ENCODE measurements around the gene USP3. TPM values are rescaled to one million over a fixed set of nuclear protein-coding genes. Genes with fewer than 3 reads are reported as not detected.

The USP3 gene
- total and polyA plus RNA-seq, 2 of the 13 experiments (the other 11 are each of a cell fraction or from before 2014, with no cell fraction given) = 14.3 to 61.2 TPM

- TF ChIP-seq ZBTB26 (CRISPR knock-in tag; IDR thresholded peaks at IDR 0.05; ENCODE audit: borderline replicate concordance) (no peak), CREB1 (IDR thresholded peaks at IDR 0.05) (no peak), CREB1 (CRISPR knock-in tag; IDR thresholded peaks at IDR 0.05) (no peak), ZNF350 (CRISPR knock-in tag; IDR thresholded peaks at IDR 0.05; ENCODE audit: borderline replicate concordance, low read depth) (no peak), ZNF556 (CRISPR knock-in tag; IDR thresholded peaks at IDR 0.05; ENCODE audit: borderline replicate concordance) (no peak), MLLT10 (CRISPR knock-in tag; IDR thresholded peaks at IDR 0.05) (no peak), PHF21A (CRISPR knock-in tag; IDR thresholded peaks at IDR 0.05) (no peak), HNRNPUL1 (IDR thresholded peaks at IDR 0.05; ENCODE audit: low read depth, low read length) (no peak), ZSCAN12 (CRISPR knock-in tag; IDR thresholded peaks at IDR 0.05) (no peak), ZBTB3 (CRISPR knock-in tag; IDR thresholded peaks at IDR 0.05; ENCODE audit: borderline replicate concordance, low read depth) (no peak), ZFP90 (CRISPR knock-in tag; IDR thresholded peaks at IDR 0.05; ENCODE audit: borderline replicate concordance) (no peak), FUBP1 (CRISPR knock-in tag; IDR thresholded peaks at IDR 0.05; ENCODE audit: borderline replicate concordance) (no peak), ZNF816 (CRISPR knock-in tag; IDR thresholded peaks at IDR 0.05; ENCODE audit: borderline replicate concordance) (no peak), KMT2A (CRISPR knock-in tag; IDR thresholded peaks at IDR 0.05) (no peak), CBX2 (IDR thresholded peaks at IDR 0.05; ENCODE audit: low read depth, low read length) (no peak), CBX2 (CRISPR knock-in tag; IDR thresholded peaks at IDR 0.05; ENCODE audit: low read depth) (no peak), IRX3 (CRISPR knock-in tag; IDR thresholded peaks at IDR 0.05; ENCODE audit: borderline replicate concordance, low read depth) (no peak), RAD21 (CRISPR knock-in tag; IDR thresholded peaks at IDR 0.05) (peak; percentile 48), FOXM1 (CRISPR knock-in tag; IDR thresholded peaks at IDR 0.05) (no peak), EEA1 (CRISPR knock-in tag; IDR thresholded peaks at IDR 0.05; ENCODE audit: borderline replicate concordance) (no peak), KDM4B (CRISPR knock-in tag; IDR thresholded peaks at IDR 0.05) (no peak), RNF2 (conservative IDR thresholded peaks at IDR 0.05; ENCODE audit: low read depth) (no peak), RBM22 (optimal IDR thresholded peaks at IDR 0.05; ENCODE audit: low read length) (no peak), EED (CRISPR knock-in tag; IDR thresholded peaks at IDR 0.05) (no peak), ZNF691 (CRISPR knock-in tag; IDR thresholded peaks at IDR 0.05; ENCODE audit: borderline replicate concordance, low read depth) (no peak), ZNF703 (CRISPR knock-in tag; IDR thresholded peaks at IDR 0.05; ENCODE audit: borderline replicate concordance) (no peak), ELF4 (CRISPR knock-in tag; IDR thresholded peaks at IDR 0.05; ENCODE audit: borderline replicate concordance) (no peak), ZNF496 (CRISPR knock-in tag; IDR thresholded peaks at IDR 0.05; ENCODE audit: insufficient replicate concordance) (no peak), ZNF780A (CRISPR knock-in tag; IDR thresholded peaks at IDR 0.05) (no peak; the same call in 1 of the 2 replicates)
Measured at GRCh38 chr15:63599401-63600000, 95.1 kb downstream of the USP3 start (continued).

All from HepG2 (cell line).